GM18505 (cell line): ENCODE results near the gene SSC5D.

Source experiments
- ATAC-seq: cut with Tn5 transposase; IDR thresholded peaks from one replicate; pipeline ENCODE4 v1.9.1; 2021; ENCODE audit not compliant: unreplicated experiment
- POLR2A ChIP-seq: IDR thresholded peaks from 4 replicates; pipeline ENCODE4 v1.6.1; 2011; ENCODE audit warnings: borderline replicate concordance; ENCODE audit not compliant: insufficient read depth, insufficient read length; ENCODE audit errors: extremely low read depth

The SSC5D gene

DNA sequence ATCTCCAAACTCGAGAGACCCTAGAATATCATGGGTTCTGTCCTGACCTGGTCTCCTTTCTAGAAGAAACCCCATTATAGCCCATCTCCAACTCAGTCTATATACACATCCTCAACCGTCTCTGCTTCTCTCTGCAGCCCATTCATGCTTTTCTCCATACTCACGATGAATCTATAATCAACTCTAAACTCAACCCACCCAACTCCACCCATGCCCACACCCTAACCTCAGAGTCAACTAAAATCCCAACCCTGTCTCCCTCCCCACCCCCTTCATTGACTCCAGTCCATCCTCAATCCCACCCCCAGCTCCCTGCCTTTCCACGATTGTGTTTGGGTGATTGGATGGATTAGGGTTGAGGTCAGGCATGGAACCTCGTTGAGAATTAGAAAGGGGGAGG is 55.3 kb downstream of the SSC5D start:
- ATAC-seq: no peak

DNA sequence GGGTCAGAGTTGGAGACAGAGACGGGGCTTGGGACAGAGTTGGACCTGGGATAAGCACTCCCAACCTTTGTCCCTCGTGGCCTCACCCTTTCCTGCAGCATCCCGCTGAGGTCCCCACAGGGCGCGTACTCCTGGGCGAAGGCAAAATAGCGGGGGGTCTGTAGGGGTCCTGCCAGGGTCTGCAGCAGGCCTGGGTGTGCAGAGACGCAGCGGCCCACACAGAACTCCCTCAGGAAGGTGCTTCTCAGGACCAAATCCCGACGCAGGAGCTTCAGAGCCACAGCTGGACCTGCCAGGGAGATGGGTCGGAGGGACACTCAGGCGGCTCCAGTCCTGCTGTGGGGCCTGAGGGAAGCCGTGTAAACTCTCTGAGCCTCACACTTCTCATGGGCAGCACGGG is 55.8 kb downstream of the SSC5D start:
- ATAC-seq: no peak
- TF ChIP-seq POLR2A: no peak

More for the DNA sequence above, 55.3 kb downstream of the SSC5D start:
- no peak for TF ChIP-seq POLR2A

DNA sequence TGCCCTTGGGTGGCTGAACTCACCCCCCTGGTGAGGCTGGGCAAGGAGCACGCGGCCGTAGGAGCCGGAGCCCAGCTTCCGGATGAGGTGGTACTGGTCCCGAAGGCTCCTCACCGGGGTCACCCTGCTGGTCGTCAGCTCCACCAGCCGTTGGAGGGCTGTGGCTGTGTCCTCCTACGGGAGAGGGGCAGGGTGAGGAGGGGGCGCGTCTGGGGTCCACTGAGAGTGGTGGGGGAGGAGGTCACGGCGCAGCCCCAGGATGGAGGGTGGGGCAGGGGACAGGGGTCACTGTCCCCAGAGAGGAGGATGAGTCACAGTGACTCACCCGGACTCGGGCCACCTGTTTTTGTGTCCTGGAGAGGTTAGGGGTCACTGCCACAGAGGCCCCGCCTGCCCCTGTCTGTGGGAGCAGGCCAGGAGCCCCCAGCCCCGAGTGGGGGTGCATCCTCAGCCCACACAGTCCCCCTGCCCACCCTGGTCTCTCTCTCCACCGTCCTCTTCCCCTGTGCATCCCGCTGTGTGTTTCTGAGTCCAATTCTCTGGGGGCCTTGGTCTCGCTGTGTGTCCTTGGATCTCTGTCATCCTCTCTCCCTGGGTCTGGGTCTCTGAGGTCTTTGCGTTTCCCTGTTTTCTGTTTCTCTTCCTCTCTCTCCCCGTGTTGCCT is 56.7 kb downstream of the SSC5D start:
- no peak for ATAC-seq
- TF ChIP-seq POLR2A: no peak

DNA sequence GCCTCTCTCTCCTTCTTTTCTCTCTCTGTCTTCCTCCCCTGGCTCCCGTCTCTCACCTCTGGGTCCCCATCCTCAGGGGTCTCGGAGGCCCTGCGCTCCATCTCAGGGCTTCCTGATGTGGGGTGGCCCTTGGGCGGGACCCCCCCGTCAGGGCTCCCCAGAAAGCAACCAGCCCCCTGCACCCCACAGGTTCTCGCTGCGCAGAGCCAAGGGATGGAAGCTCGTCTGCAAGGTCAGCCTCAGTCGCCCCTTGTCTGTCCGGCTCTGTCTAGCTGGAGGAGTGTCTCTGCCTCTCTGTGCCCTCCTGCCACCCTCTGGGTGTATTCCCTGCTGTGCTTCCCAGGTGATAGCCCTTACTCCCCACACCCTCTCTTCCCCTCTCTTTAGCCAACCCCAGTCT is 57.2 kb downstream of the SSC5D start, which contains the start of gene SBK3:
SBK3 (minus strand) TSS at position 101 of the 400 bp plus-strand sequence; CDS start at position 101, 0 bp downstream.
- TF ChIP-seq POLR2A: no peak
- ATAC-seq: no peak

DNA sequence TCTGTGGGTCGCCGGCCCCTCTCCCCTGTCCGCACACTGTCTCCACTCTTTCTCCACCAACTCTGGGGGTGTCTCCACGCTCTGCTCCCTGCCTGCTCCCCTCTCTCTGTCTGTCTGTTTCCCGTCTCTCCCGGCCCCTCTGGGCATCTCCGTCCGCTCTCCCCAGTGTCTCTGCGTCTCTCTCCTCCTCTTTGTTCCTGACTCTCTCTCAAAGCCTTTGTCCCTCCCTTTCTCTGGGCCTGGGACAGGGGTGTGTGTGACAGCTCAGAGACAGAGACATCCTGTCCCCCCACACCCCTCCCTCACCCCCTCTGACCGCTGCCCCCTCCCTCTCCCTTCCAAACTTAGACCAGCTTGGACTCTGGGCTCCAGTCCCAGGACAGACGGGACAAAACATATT is 57.8 kb downstream of the SSC5D start:
- no peak for ATAC-seq

DNA sequence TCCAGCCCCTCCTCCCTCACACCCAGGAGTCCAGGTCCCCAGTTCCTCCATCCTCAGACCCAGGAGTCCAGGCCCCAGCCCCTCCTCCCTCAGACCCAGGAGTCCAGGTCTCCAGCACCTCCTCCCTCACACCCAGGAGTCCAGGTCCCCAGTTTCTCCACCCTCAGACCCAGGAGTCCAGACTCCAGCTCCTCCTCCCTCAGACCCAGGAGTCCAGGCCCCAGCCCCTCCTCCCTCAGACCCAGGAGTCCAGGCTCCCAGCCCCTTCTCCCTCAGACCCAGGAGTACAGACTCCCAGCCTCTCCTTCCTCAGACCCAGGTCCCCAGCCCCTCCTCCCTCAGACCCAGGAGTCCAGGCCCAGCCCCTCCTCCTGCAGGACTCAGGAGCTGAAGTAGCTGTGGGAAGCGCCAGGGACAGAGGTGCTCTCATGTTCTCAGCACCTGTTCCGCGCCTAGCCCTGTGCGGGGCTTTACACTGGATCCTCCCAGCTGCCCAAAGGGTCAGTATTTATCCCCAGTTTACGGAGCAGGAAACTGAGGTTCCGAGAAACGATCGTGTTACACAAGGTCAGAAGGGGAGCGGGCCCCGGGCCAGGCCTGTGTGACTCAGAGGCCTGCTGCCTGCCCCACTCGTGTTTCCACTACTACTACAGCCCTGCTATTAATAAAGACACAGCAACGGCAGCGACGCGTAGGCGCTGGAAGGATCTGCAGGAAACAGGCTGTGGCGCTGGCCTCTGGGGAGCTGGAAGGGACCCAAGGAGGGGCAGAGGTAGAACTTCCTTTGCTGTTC is 58.8 kb downstream of the SSC5D start:
- no peak for ATAC-seq
- no peak for TF ChIP-seq POLR2A

More for the DNA sequence above, 57.8 kb downstream of the SSC5D start:
- no peak for TF ChIP-seq POLR2A

DNA sequence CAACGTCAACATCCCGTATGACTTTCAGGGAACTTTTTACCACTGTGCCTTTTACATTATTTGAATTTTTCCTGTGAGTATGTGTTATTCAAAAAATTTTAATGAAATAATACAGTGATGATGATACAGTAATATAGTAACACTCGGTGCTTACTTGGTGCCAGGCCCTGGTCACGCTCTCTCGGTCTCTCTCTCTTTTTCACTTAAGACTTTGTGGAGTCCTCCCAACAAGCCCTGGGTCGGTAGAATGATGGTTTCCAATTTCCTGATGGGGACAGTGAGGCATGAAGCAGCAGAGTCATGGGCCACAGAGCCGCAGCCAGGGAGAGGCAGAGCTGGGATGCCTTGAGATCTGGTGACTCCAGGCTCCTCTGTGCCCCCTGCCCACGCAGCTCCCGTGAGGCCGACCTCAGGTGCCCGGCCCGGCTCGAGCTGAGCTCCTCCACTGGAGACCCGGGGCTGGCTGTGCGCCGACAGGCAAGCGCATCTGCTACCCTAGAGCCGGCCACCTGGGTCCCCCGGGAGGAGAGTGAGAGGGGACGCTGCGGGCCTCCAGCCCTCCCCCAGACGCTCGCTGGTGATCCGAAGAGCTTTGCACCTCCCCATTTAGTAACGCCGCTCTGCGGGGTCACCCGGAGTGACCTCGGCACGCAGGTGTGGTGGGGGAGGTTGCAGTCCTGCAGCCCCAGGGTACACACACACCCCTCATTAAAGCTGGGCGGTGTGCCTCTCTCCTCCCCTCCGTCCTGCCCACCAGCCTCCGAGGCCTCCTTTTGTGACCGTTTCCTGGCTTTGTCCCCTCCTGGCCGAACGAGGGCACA is 61.5 kb downstream of the SSC5D start:
- ATAC-seq: no peak

DNA sequence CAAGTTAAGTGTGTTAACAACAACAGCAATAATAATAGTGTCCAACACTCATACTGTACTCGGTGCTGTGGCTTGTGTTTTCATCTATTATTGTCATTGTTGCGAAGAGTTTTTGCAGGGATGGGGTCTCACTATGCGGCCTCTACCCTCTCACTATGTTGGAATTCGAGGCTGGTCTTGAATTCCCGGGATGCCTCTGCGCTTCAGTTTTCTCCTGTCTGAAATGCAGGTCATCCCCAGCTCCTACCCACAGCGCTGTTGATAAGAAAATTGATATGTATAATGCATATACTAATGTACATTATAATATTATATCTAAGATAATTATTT is 62.0 kb downstream of the SSC5D start:
- TF ChIP-seq POLR2A: no peak
- ATAC-seq: no peak

More for the DNA sequence above, 61.5 kb downstream of the SSC5D start:
- TF ChIP-seq POLR2A: no peak

DNA sequence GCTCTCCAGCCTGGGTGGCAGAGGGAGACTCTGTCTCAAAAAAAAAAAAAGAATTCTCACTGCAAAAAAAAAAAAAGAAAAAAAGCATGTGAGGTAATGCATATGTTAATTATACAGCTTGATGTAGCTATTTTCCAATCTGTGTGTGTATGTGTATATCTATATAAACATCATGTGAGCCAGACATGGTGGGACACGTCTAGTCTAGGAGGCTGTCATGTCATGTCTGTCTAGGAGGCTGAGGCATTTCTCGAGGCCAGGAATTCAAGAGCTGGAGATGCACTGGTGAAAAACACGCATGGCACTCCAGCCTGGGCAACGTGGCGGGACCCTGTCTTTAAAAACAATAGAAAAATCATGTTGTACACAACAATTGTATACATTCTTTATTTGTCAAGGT is 64.0 kb downstream of the SSC5D start:
- TF ChIP-seq POLR2A: no peak
- no peak for ATAC-seq

DNA sequence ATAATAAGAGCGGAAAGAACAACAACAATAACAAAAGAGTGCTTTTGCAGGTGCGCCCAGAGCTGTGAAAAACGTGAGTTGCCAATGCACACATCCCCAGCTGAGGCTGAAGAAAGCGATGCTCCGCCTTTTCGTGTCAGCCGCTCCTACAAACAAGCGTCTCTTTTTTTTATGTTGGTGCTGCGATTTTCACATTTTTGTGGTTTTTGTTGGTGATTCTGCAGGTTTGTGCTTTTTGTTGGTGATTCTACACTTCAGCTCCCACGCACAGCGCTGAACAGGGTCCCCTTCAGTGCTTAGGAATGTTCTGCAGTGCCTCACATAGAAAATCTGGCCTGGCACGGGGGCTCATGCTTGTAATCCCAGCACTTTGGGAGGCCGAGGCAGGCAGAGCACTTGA is 64.4 kb downstream of the SSC5D start:
- ATAC-seq: no peak
- TF ChIP-seq POLR2A: no peak

DNA sequence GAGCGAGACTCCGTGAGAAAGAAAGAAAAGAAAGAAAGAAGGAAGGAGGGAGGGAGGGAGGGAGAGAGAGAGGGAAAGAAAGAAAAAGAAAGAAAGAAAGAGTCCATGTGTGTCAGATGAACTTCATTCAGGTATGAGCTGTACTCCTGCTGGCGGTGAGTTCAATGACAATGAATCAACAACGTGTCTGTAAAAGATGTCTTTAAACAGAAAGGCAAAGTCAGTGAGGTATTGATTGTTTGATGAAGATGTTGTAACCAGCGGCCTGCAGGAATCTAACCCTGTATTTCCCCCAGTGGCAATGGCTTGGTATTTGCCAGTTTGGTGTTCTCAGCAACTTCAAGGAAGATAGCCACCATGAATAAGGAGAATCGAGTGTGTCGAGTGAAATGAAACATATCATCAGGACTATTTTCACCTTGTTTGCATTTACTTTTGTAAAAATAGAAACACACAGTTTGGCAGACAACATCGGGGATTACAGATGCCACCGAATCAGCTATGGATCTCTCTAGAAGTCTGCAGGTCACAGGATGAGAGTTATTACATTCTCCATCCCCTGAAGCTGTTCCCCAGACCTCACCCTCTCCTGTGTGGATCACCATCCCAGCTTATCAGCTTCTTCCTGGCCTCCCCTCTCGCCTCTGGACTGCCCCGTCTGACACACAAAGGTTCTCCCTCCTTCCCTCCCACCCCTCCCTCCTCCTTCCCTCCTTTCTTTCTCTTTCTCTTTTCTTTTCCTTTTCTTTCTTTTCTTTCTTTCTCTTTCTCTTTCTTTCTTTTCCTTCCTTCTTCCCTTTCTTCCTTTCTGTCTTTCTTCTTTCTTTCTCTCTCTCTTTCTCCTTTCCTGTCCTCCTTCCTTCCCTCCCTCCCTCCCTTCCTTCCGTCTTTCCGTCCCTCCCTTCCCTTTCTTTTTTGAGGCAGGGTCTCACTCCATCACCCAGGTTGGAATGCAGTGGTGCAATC is 65.3 kb downstream of the SSC5D start:
- ATAC-seq: no peak
- no peak for TF ChIP-seq POLR2A

DNA sequence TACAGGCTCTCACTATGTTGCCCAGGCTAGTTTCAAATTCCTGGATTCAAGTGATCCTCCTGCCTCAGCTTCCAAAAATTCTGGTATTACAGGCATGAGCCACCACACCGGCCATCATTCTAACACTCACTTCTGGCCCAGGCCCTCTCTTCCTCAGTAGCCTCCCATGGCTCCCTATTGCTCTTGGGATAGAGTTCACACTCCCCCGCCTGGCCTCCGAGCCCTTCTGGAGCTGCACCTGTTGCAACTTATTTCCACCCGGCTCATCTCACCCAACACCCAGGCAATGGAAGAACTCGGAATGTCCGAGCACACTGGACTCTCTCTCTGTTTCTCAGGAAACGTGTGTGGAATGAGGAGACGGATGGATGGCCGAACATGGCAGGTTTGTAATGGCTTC is 66.1 kb downstream of the SSC5D start:
- TF ChIP-seq POLR2A: no peak

More for the DNA sequence above, 66.1 kb downstream of the SSC5D start:
- no peak for ATAC-seq
